Fibroblast of the aortic adventitia (primary cell): Measurements from ENCODE around the gene MTFR1L. TPM values are rescaled to one million over a fixed set of nuclear protein-coding genes. Genes with fewer than 3 reads are reported as not detected.
A peak's percentile ranks its signal among the peaks of the same experiment; 100 is the strongest.

Source experiments
- DNase-seq: peaks from one replicate; pipeline ENCODE4 v3.0.0-alpha.2; 2010; ENCODE audit warnings: low read depth
- H3K4me3 ChIP-seq: 2 replicates; pipeline ENCODE4 v1.5.1; 2011; ENCODE audit warnings: low read depth, mild to moderate bottlenecking, control low read depth, low read length, moderate library complexity
- CTCF ChIP-seq: IDR thresholded peaks from 2 replicates; pipeline ENCODE4 v1.5.1; 2011; ENCODE audit warnings: mild to moderate bottlenecking, low read length, control low read depth, inconsistent platforms; ENCODE audit not compliant: insufficient read depth
- total RNA-seq: library from RNA; depleted of rRNA; stranded (reverse); fragments of >200 nt; gene quantifications from 2 replicates; pipeline ENCODE4 v1.2.3, GENCODE V29; 2012; ENCODE audit warnings: low replicate concordance

MTFR1L gene
- total RNA-seq, 1 donor, result 44.6 TPM

GRCh38 chr1:25870614-25871013 lies 50.9 kb downstream of the MTFR1L start:
- no peak overlapping the region for H3K4me3 ChIP-seq
- no peak for TF ChIP-seq CTCF
- DNase-seq, result no peak

GRCh38 chr1:25871086-25871703 lies 51.4 kb downstream of the MTFR1L start:
- H3K4me3 ChIP-seq, result no peak overlapping the region
- TF ChIP-seq CTCF, result no peak
- no peak for DNase-seq

- no peak for TF ChIP-seq CTCF
- H3K4me3 ChIP-seq, result no peak overlapping the region
- no peak for DNase-seq
These were observed 52.1 kb downstream of the MTFR1L start for GRCh38 chr1:25871704-25872494.

GRCh38 chr1:25872713-25873112 lies 53.0 kb downstream of the MTFR1L start:
- DNase-seq, result no peak
- TF ChIP-seq CTCF, result no peak
- no peak overlapping the region for H3K4me3 ChIP-seq

GRCh38 chr1:25873120-25873519 lies 53.4 kb downstream of the MTFR1L start:
- DNase-seq, result no peak
- H3K4me3 ChIP-seq, result no peak overlapping the region
- TF ChIP-seq CTCF, result no peak

GRCh38 chr1:25874209-25874608 lies 54.5 kb downstream of the MTFR1L start:
- H3K4me3 ChIP-seq, result peak overlapping the region; percentile 72
- TF ChIP-seq CTCF, result no peak
- DNase-seq, result no peak
